ENCODE data around the gene RPTOR.

Gene RPTOR

GRCh38 chr17:80630560-80631120 is 86.0 kb downstream of the RPTOR start:
- no peak for DNase-seq
- TF ChIP-seq POLR2A (IDR thresholded peaks at IDR 0.05; ENCODE audit: low read length): no peak
- no peak for TF ChIP-seq GATA1 (IDR thresholded peaks at IDR 0.05; ENCODE audit: low read depth, low read length)

GRCh38 chr17:80631142-80632045 is 86.8 kb downstream of the RPTOR start:
- no peak for TF ChIP-seq POLR2A (IDR thresholded peaks at IDR 0.05; ENCODE audit: low read length)
- no peak for TF ChIP-seq GATA1 (IDR thresholded peaks at IDR 0.05; ENCODE audit: low read depth, low read length)
- DNase-seq: no peak

GRCh38 chr17:80632046-80632581 is 87.5 kb downstream of the RPTOR start:
- no peak for DNase-seq
- TF ChIP-seq POLR2A (IDR thresholded peaks at IDR 0.05; ENCODE audit: low read length) (no peak), GATA1 (IDR thresholded peaks at IDR 0.05; ENCODE audit: low read depth, low read length) (no peak)

DNA sequence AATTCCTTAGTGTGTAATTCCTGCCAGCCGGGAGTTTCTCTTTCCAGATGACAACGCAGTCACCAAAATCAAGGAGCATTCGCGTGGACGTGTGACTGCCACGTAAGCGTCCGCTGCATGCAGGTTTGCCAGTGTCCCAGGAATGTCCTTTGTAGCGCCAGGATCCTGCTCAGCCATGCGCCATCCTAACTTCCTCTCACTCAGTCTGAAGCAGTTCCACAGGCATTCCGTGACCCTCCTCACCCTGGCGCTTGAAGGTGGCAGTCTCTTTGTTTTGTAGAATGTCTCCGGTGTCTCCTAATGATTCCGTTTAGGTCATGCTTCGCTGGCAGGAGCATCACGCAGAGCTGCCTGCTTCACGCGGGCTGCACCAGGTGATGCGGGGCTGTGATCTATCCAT is 88.6 kb downstream of the RPTOR start:
- DNase-seq: no peak
- TF ChIP-seq POLR2A (IDR thresholded peaks at IDR 0.05; ENCODE audit: low read length) (no peak), GATA1 (IDR thresholded peaks at IDR 0.05; ENCODE audit: low read depth, low read length) (no peak)

DNA sequence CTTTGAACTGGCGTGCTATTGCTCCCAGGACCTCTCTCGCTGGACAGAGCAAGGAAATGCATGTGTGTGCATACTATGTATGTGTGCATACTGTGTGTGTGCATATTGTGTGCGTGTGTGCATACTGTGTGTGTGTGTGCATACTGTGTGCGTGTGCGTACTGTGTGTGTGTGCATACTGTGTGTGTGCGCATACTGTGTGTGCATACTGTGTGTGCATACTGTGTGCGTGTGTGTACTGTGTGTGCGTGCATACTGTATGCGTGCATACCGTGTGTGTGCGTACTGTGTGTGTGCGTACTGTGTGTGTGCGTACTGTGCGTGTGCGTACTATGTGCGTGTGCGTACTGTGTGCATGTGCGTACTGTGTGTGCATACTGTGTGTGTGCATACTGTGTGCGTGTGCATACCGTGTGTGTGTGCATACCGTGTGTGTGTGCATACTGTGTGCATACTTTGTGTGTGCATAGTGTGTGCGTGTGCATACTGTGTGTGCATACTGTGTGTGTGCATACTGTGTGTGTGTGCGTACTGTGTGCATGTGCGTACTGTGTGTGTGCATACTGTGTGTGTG is 89.4 kb downstream of the RPTOR start:
- no peak for DNase-seq
- TF ChIP-seq GATA1 (IDR thresholded peaks at IDR 0.05; ENCODE audit: low read depth, low read length) (no peak), POLR2A (IDR thresholded peaks at IDR 0.05; ENCODE audit: low read length) (no peak)

- DNase-seq: no peak
- TF ChIP-seq GATA1 (IDR thresholded peaks at IDR 0.05; ENCODE audit: low read depth, low read length) (no peak), POLR2A (IDR thresholded peaks at IDR 0.05; ENCODE audit: low read length) (no peak)
Observed at GRCh38 chr17:80636361-80637018, 91.9 kb downstream of the RPTOR start.

- no peak for DNase-seq
- TF ChIP-seq GATA1 (IDR thresholded peaks at IDR 0.05; ENCODE audit: low read depth, low read length) (no peak), POLR2A (IDR thresholded peaks at IDR 0.05; ENCODE audit: low read length) (no peak)
Observed at GRCh38 chr17:80637048-80637781, 92.6 kb downstream of the RPTOR start.

DNA sequence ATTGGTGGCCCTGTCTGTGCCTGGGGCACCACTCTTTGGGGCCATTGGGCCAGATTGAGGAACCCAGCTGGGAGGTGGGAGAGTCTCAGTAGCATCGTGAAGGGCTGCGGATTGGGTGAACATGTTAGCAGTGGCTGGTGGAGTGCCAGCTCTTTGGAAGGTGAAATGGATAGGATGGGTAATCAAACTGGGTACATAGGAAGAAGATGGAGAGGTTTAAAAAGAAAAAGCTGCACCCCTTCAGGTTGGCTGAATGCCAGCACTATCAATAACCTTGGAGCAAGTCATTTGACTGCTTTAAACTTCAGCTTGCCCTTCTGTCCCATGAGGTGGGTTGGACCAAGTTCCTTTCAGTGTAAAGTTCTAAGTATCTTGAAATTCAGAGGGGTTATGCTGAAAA is 95.0 kb downstream of the RPTOR start:
- TF ChIP-seq POLR2A (IDR thresholded peaks at IDR 0.05; ENCODE audit: low read length) (no peak), GATA1 (IDR thresholded peaks at IDR 0.05; ENCODE audit: low read depth, low read length) (no peak)
- peak in 1 of 2 experiments; percentile 9 for DNase-seq

- no peak for DNase-seq
- TF ChIP-seq GATA1 (IDR thresholded peaks at IDR 0.05; ENCODE audit: low read depth, low read length) (no peak), POLR2A (IDR thresholded peaks at IDR 0.05; ENCODE audit: low read length) (no peak)
Observed at GRCh38 chr17:80640366-80641084, 95.9 kb downstream of the RPTOR start.

DNA sequence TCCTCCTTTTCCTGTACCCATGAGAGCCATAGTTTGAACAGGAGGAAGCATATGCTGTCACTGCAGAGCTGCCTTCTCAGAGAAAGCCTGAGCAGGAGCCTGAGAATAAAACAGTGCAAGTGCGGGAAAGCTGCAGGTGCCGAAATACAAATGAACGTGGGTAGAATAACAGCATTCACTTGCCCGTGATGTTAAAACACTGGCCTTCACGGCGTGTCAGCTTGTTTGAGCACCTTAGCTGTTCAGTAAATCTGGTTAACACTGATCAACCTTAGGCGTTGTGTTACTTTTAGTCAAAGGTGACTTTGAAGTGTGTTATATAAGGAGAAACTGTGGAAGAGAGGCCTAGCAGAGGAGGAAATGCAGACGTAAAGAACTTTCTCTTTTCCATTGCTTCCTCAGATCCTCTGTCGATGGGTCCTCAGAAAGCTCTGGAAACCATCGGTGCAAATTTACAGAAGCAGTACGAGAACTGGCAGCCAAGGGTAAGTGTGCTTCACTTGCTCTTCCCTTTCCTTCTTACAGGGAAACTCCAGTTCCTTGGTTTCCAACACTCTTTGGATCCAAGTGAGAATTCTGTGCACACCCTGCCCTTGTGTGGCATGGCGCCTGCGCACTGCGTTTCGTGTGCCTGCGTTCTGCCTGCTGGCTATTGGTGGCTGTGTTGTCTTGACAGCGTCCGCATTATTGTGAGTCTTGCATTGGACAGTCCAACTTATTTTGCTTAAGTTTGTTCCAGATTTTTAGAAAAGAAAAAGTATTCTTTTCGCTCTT is 98.9 kb downstream of the RPTOR start:
- no peak for DNase-seq
- TF ChIP-seq POLR2A (IDR thresholded peaks at IDR 0.05; ENCODE audit: low read length) (no peak), GATA1 (IDR thresholded peaks at IDR 0.05; ENCODE audit: low read depth, low read length) (no peak)

DNA sequence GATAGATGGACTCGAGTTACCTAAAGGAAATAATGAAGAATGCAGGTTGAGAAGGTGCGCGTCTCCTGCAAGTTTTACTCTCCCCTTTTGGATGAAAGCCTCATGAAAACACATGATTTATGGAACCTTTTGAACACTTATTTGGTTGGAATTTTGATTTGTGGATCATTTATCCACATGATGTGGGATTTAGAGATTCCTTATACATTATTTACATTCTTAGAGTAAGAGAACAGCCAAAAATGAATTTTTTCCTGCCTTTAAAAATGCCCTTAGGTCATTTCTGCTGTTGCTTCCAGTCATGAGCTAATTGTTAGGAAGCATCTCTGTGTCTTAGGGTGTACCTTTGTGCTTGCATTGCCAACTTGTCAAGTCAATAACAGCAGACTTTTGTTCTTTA is 99.9 kb downstream of the RPTOR start:
- no peak for DNase-seq
- TF ChIP-seq POLR2A (IDR thresholded peaks at IDR 0.05; ENCODE audit: low read length) (no peak), GATA1 (IDR thresholded peaks at IDR 0.05; ENCODE audit: low read depth, low read length) (no peak)

DNA sequence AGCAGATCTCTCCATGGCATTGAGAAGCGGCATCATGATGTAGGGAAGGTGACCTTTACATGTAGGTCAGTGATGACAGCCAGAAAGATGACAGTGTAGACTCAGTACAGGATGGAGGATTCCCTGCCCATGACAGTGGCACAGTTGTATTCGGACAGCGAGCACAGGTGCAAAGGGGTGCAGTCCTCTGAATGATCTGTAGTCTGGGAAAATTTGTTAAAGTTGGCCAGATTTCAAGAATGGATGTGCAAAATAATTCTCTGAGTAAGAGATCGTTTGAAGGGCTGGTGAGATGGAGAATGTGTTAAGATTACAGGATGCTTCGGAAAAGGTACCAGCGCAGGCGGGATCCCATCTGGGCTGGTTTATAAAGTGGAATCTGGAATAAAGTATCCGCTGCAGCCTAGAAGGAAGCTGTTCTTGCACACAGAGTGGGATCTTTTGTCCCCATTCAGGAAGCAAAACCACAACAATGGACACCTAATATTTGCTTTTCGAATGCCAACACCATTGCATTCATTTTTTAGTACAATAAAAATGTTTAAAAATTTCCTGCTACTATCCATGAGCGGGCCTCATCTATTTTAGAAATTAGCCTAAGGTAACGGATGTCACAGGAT is 101.2 kb downstream of the RPTOR start:
- DNase-seq: no peak
- TF ChIP-seq GATA1 (IDR thresholded peaks at IDR 0.05; ENCODE audit: low read depth, low read length) (no peak), POLR2A (IDR thresholded peaks at IDR 0.05; ENCODE audit: low read length) (no peak)

All from erythroblast (primary cell).